Inferior parietal cortex (tissue), 1 donor: Measurements from ENCODE around the gene DUSP6.
A peak's percentile ranks its signal among the peaks of the same experiment; 100 is the strongest.
"Not testable (repeated sequence)": the region's sequence is repeated elsewhere in the genome, so short reads cannot be mapped to it uniquely, and the experiment has no call there.

ENCODE experiments used
- DNase-seq: peaks from one replicate; pipeline ENCODE4 v3.0.0-alpha.2; 2016; ENCODE audit errors: extremely low spot score

Gene DUSP6

GRCh38 chr12:89351489-89352241 lies 636 bp downstream of the DUSP6 start:
- DNase-seq: no peak

- DNase-seq: no peak
Observed at GRCh38 chr12:89350630-89351488, 1.4 kb downstream of the DUSP6 start.

- DNase-seq: no peak
Observed at GRCh38 chr12:89350260-89350629, 2.1 kb downstream of the DUSP6 start.

GRCh38 chr12:89349814-89350213 lies 2.5 kb downstream of the DUSP6 start:
- DNase-seq: peak; percentile 59

- no peak for DNase-seq
Observed at GRCh38 chr12:89348894-89349699, 3.2 kb downstream of the DUSP6 start.

- DNase-seq: no peak
Observed at GRCh38 chr12:89347325-89347829, 4.9 kb downstream of the DUSP6 start.

- no peak for DNase-seq
Observed at GRCh38 chr12:89346741-89347324, 5.5 kb downstream of the DUSP6 start.

GRCh38 chr12:89345830-89346740 lies 6.2 kb downstream of the DUSP6 start:
- peak; percentile 51 for DNase-seq

GRCh38 chr12:89345376-89345775 lies 6.9 kb downstream of the DUSP6 start:
- no peak for DNase-seq

- no peak for DNase-seq
Observed at GRCh38 chr12:89344862-89345202, 7.5 kb downstream of the DUSP6 start.

- no peak for DNase-seq
Observed at GRCh38 chr12:89344043-89344861, 8.0 kb downstream of the DUSP6 start.

GRCh38 chr12:89343127-89343526 lies 9.2 kb downstream of the DUSP6 start:
- no peak for DNase-seq

- no peak for DNase-seq
Observed at GRCh38 chr12:89340861-89341260, 11.4 kb downstream of the DUSP6 start.

- DNase-seq: no peak
Observed at GRCh38 chr12:89339526-89339925, 12.8 kb downstream of the DUSP6 start.

- DNase-seq: not testable (repeated sequence)
Observed at GRCh38 chr12:89337136-89337535, 15.2 kb downstream of the DUSP6 start.

- DNase-seq: no peak
Observed at GRCh38 chr12:89335452-89336244, 16.7 kb downstream of the DUSP6 start.

- no peak for DNase-seq
Observed at GRCh38 chr12:89334548-89335169, 17.6 kb downstream of the DUSP6 start.

GRCh38 chr12:89333564-89334252 lies 18.6 kb downstream of the DUSP6 start:
- DNase-seq: no peak
